ENCODE data around the gene ATP1A2.

ATP1A2 gene

GRCh38 chr1:160093624-160094290 is 21.8 kb upstream of the ATP1A2 start:
- TF ChIP-seq POLR2A (IDR thresholded peaks at IDR 0.05; ENCODE audit: extremely low read depth, insufficient read length), result no peak
- DNase-seq (ENCODE audit: low read depth), result no peak
- H3K4me3 ChIP-seq (ENCODE audit: low read depth, low read length), result no peak overlapping the region

GRCh38 chr1:160094291-160094625 is 21.3 kb upstream of the ATP1A2 start:
- no peak for DNase-seq (ENCODE audit: low read depth)
- H3K4me3 ChIP-seq (ENCODE audit: low read depth, low read length), result no peak overlapping the region
- TF ChIP-seq, protein P1, sequence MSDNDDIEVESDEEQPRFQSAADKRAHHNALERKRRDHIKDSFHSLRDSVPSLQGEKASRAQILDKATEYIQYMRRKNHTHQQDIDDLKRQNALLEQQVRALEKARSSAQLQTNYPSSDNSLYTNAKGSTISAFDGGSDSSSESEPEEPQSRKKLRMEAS (IDR thresholded peaks at IDR 0.05; ENCODE audit: low read depth, low read length), result no peak
- TF ChIP-seq POLR2A (IDR thresholded peaks at IDR 0.05; ENCODE audit: extremely low read depth, insufficient read length), result no peak

GRCh38 chr1:160094806-160095205 is 20.8 kb upstream of the ATP1A2 start:
- no peak for DNase-seq (ENCODE audit: low read depth)
- TF ChIP-seq MYC (IDR thresholded peaks at IDR 0.05; ENCODE audit: low read depth, low read length) (no peak), POLR2A (IDR thresholded peaks at IDR 0.05; ENCODE audit: extremely low read depth, insufficient read length) (no peak)
- TF ChIP-seq, protein P1 (IDR thresholded peaks at IDR 0.05; ENCODE audit: low read depth, low read length), result no peak
- TF ChIP-seq, protein P2, sequence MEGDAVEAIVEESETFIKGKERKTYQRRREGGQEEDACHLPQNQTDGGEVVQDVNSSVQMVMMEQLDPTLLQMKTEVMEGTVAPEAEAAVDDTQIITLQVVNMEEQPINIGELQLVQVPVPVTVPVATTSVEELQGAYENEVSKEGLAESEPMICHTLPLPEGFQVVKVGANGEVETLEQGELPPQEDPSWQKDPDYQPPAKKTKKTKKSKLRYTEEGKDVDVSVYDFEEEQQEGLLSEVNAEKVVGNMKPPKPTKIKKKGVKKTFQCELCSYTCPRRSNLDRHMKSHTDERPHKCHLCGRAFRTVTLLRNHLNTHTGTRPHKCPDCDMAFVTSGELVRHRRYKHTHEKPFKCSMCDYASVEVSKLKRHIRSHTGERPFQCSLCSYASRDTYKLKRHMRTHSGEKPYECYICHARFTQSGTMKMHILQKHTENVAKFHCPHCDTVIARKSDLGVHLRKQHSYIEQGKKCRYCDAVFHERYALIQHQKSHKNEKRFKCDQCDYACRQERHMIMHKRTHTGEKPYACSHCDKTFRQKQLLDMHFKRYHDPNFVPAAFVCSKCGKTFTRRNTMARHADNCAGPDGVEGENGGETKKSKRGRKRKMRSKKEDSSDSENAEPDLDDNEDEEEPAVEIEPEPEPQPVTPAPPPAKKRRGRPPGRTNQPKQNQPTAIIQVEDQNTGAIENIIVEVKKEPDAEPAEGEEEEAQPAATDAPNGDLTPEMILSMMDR (IDR thresholded peaks at IDR 0.05; ENCODE audit: low read depth, low read length), result no peak
- H3K4me3 ChIP-seq (ENCODE audit: low read depth, low read length), result no peak overlapping the region

DNA sequence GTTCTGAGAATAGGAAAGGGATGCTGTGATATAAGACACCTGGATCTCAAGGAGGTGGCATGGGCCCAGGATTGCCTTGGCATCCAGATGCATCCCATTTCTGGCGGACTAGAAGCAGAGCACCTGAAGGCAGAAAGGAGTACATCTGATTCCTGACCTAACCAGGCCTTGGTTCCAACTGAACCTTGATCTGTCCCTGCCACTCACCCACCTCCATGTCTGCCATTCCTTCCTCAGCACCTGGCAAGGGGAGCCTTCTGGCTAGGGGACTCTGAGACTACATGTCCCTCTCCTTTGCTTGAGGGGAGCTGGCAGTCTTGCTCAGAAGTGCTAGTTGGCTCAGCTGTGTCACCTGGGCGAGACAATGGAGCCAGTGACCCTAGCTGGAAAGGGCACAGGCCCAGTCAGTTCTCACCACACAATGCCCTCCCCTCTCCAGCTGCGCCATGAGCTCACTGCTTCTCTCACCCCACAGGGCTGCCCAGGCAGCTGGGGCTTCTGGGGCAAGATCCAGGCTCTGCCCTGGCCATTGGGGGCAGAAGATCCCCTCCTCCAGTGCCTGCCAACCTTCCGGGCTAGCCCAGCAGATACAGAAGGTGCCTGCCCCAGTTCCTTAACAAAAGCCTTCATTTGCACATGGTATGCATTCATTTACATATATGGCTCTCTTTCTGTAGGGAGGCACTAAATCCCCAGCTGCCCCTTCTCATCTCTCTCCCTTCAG is 20.0 kb upstream of the ATP1A2 start:
- TF ChIP-seq MYC (IDR thresholded peaks at IDR 0.05; ENCODE audit: low read depth, low read length), result no peak
- TF ChIP-seq, protein P1 (IDR thresholded peaks at IDR 0.05; ENCODE audit: low read depth, low read length), result no peak
- TF ChIP-seq, protein P2 (IDR thresholded peaks at IDR 0.05; ENCODE audit: low read depth, low read length), result no peak
- TF ChIP-seq POLR2A (IDR thresholded peaks at IDR 0.05; ENCODE audit: extremely low read depth, insufficient read length), result no peak
- H3K4me3 ChIP-seq (ENCODE audit: low read depth, low read length), result no peak overlapping the region
- no peak for DNase-seq (ENCODE audit: low read depth)

DNA sequence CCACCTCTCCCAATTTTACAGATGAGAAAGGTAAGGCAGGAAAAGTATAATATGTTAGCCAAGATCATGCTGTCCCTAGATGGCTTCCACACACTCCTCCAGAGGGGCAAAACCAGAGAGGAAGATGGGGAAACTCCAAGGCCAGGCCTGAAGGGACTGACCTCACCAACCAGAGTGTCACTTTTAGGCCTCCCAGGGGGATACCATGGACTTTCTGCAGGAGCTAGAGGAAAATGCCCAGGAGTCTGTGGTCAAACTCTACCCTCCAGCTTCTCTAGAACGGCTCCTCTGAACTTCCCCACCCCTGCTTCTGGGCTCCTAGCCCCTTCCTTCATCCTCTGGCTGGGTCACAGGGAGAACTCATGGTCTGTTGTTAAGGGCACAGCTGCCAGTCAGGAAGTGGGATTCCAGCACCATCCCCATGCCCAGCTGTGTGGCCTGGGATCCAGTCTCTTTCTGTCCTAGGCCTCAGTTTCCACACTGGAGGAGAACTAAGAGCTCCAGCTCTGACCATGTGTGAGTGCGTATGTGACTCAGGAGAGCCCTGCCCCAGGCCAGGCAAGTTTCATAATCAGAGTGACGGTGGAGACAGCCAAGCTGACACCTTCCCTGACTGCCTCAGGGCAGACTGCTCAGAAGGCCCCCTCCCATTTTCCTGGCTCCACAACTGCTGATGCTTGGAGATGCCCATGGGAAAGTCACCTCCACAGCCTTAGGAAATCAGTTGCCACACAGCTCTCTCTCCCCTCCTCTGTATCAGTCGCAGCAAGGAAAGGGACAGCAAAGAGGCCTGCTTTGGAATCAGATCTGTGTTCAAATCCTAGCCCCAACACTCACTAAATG is 19.1 kb upstream of the ATP1A2 start:
- DNase-seq (ENCODE audit: low read depth), result peak; percentile 62
- TF ChIP-seq POLR2A (IDR thresholded peaks at IDR 0.05; ENCODE audit: extremely low read depth, insufficient read length), result no peak
- TF ChIP-seq, protein P2 (IDR thresholded peaks at IDR 0.05; ENCODE audit: low read depth, low read length), result no peak
- TF ChIP-seq, protein P1 (IDR thresholded peaks at IDR 0.05; ENCODE audit: low read depth, low read length), result no peak
- TF ChIP-seq MYC (IDR thresholded peaks at IDR 0.05; ENCODE audit: low read depth, low read length), result no peak
- H3K4me3 ChIP-seq (ENCODE audit: low read depth, low read length), result no peak overlapping the region

- TF ChIP-seq, protein P1 (IDR thresholded peaks at IDR 0.05; ENCODE audit: low read depth, low read length), result no peak
- TF ChIP-seq MYC (IDR thresholded peaks at IDR 0.05; ENCODE audit: low read depth, low read length), result no peak
- no peak for TF ChIP-seq POLR2A (IDR thresholded peaks at IDR 0.05; ENCODE audit: extremely low read depth, insufficient read length)
- TF ChIP-seq, protein P2 (IDR thresholded peaks at IDR 0.05; ENCODE audit: low read depth, low read length), result no peak
- peak overlapping the region; percentile 66 for H3K4me3 ChIP-seq (ENCODE audit: low read depth, low read length)
- peak; percentile 24 for DNase-seq (ENCODE audit: low read depth)
These were observed 18.2 kb upstream of the ATP1A2 start for GRCh38 chr1:160097151-160097910.

All from NB4 (cell line).